Muscle of arm (tissue), 12 donors: ENCODE measurements around the gene SURF2. TPM values are rescaled to one million over a fixed set of nuclear protein-coding genes. Genes with fewer than 3 reads are reported as not detected.

ENCODE experiments used
- DNase-seq: peaks from one replicate; pipeline ENCODE4 v3.0.0-alpha.2; 2013
- polyA plus RNA-seq, 12 donors: library from polyadenylated mRNA; unstranded; fragments of 120-200 nt; gene quantifications; one replicate each; pipeline ENCODE4 v1.2.1, GENCODE V29; 2013; ENCODE audit not compliant: insufficient read length in 12 of 12

SURF2 gene
- polyA plus RNA-seq, 12 donors: 7.6 to 18.1 (median 11.1) TPM; not detected in 2

- DNase-seq: no peak
Observed at GRCh38 chr9:133397370-133397769, 41.0 kb downstream of the SURF2 start.

DNA sequence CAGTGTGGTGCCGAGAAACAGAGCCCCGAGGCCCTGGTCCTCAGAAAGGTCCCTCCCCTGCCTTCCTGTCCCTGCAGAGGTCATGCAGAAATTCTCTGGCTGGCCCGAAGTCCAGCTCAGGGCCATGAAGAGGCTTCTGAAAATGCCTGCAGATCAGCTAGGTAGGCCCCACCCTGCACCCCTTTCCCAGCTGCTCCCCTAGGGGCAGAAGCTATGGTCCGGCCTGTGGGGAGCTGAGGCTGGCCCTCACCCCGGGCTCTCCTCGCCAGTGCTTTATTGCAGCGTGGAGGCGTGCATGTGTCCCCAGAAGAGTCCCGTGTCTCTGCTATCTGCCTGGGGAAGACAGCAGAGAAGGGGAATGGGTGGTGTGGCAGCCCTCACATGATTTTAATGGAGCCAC, 41.5 kb downstream of the SURF2 start:
- no peak for DNase-seq

GRCh38 chr9:133400292-133400691, 43.9 kb downstream of the SURF2 start:
- no peak for DNase-seq

- DNase-seq: no peak
Observed at GRCh38 chr9:133401588-133401987, 45.2 kb downstream of the SURF2 start.

DNA sequence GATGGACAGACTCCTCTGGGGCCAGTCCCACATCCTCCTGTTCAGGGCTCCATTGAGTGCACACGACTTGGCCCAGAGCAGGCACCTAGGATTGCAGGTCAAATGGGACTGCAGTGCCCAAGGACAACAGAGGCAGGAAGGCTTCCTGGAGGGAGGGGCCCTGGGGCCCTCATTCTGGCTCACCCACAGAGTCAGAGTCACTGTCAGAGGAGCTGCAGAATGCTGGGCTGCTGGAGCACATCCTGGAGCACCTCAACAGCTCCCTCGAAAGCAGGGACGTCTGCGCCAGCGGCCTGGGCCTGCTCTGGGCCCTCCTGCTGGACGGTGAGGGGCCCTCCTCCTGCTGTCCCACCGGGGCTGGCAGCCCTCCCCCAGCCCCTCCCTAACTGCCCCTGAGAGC, 46.3 kb downstream of the SURF2 start:
- no peak for DNase-seq

DNA sequence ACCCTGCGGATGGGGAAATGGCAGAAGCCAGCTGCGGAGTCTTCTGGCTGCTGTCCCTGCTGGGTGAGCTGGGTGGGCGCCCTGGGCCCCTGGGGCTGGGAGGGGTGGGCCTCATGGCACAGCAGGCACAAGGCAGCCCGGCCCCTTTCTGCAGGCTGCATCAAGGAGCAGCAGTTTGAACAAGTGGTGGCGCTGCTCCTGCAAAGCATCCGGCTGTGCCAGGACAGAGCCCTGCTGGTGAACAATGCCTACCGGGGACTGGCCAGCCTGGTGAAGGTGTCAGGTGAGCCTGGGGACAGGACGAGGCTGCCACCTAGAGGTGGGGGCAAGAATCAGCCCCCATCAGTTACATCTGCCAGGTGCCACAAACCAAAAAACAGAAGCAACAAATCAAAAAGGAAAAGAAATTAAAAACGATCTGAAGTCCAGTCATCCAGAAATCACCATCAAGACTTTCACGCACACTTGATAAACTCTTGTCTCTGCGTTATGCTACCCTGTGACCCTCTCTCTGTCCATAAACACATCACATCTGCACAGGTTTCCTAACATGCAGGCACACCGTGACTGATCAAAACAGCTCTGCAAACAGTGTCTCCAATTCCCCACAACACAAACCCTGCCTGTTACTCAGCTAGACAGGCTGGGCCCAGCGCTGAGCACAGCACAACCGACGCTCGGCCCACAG, 47.6 kb downstream of the SURF2 start:
- DNase-seq: no peak

DNA sequence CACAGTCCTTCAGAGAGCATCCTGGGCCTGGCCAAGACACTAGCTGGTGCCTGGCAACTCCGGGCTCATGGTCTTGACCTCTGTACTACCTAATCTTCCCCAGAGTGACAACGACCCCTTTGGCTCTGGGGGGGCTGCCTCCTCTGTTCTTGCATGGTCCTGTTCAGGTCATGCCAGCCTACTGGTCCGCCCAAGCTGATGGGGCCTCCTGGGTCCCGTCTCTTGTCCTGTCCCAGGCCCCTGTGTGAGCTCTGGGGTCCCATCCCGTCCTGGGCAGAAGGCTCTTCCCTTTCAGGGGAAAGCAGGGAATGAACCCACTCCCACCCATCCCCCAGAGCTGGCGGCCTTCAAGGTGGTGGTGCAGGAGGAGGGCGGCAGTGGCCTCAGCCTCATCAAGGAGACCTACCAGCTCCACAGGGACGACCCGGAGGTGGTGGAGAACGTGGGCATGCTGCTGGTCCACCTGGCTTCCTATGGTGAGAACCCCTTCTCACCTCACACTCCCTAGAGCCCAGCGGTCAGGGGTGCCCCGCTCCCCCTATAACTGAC, 48.2 kb downstream of the SURF2 start:
- DNase-seq: no peak

GRCh38 chr9:133405508-133406438, 49.4 kb downstream of the SURF2 start:
- DNase-seq: peak; percentile 56

- peak; percentile 58 for DNase-seq
Observed at GRCh38 chr9:133406480-133407307, 50.3 kb downstream of the SURF2 start.

DNA sequence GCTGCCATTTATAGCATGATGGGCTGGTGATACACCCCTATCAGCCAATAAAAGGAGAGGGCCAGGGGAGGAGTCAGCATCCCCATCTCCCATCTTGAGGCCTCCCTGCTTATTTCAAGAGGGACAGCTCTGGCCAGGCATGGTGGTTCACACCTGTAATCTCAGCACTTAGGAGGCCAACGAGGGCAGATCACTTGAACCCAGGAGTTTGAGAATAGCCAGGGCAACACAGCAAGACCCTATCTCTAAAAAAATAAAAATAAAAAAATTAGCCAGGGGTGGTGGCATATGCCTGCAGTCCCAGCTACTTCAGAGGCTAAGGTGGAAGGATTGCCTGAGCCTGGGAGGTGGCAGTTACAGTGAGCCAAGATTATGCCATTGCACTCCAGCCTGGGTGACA, 51.7 kb downstream of the SURF2 start:
- DNase-seq: no peak

Other genes starting within 250 kb of the SURF2 start
- gene RALGDS, start 235.3 kb upstream of the SURF2 start, polyA plus RNA-seq: 10 to 100 TPM in 11 of 12 donors, not detected in 1; 41.7 to 77.0 (median 51.7) TPM
- gene GBGT1, start 192.6 kb upstream of the SURF2 start, polyA plus RNA-seq: 1 to 10 TPM in 10 of 12 donors, not detected in 2; 2.9 to 6.2 (median 3.5) TPM
- under 1 TPM in 1 of 12 donors, not detected in 11; 0.17 TPM for gene OBP2B, start 147.3 kb upstream of the SURF2 start, polyA plus RNA-seq
- 10 to 100 TPM in 1 of 12 donors, 1 to 10 TPM in 8, under 1 TPM in 2, not detected in 1; 0.57 to 28.3 (median 2.6) TPM for gene ABO, start 81.3 kb upstream of the SURF2 start, polyA plus RNA-seq
- 10 to 100 TPM in 11 of 12 donors, not detected in 1; 14.3 to 32.6 (median 18.6) TPM for gene SURF6, start 20.4 kb upstream of the SURF2 start, polyA plus RNA-seq
- 10 to 100 TPM in 11 of 12 donors, not detected in 1; 18.8 to 27.5 (median 21.7) TPM for gene MED22, start 8.4 kb upstream of the SURF2 start, polyA plus RNA-seq
- gene RPL7A, start 8.3 kb upstream of the SURF2 start, polyA plus RNA-seq: 1,000 to 10,000 TPM in 11 of 12 donors, not detected in 1; 2,000 to 2,688 (median 2,248) TPM
- gene SURF1, start 63 bp upstream of the SURF2 start, polyA plus RNA-seq: 10 to 100 TPM in 11 of 12 donors, not detected in 1; 17.6 to 37.0 (median 29.9) TPM
- gene SURF4, start 19.5 kb downstream of the SURF2 start, polyA plus RNA-seq: 100 to 1,000 TPM in 6 of 12 donors, 10 to 100 TPM in 5, not detected in 1; 87.0 to 138 (median 100) TPM
- 1 to 10 TPM in 8 of 12 donors, under 1 TPM in 2, not detected in 2; 0.82 to 3.0 (median 1.8) TPM for gene STKLD1, start 19.8 kb downstream of the SURF2 start, polyA plus RNA-seq
- 10 to 100 TPM in 11 of 12 donors, not detected in 1; 26.6 to 54.5 (median 30.4) TPM for gene REXO4, start 61.5 kb downstream of the SURF2 start, polyA plus RNA-seq
- gene ADAMTS13, start 65.8 kb downstream of the SURF2 start, polyA plus RNA-seq: 1 to 10 TPM in 11 of 12 donors, not detected in 1; 4.2 to 8.4 (median 5.5) TPM
- 10 to 100 TPM in 11 of 12 donors, not detected in 1; 10.4 to 22.4 (median 13.1) TPM for gene CACFD1, start 103.4 kb downstream of the SURF2 start, polyA plus RNA-seq
- gene SLC2A6, start 122.5 kb downstream of the SURF2 start, polyA plus RNA-seq: 1 to 10 TPM in 7 of 12 donors, under 1 TPM in 3, not detected in 2; 0.87 to 1.6 (median 1.1) TPM
- gene MYMK, start 168.4 kb downstream of the SURF2 start, polyA plus RNA-seq: 10 to 100 TPM in 11 of 12 donors, not detected in 1; 18.1 to 68.0 (median 49.3) TPM
- 1 to 10 TPM in 10 of 12 donors, not detected in 2; 2.3 to 4.6 (median 2.6) TPM for gene ADAMTSL2, start 178.2 kb downstream of the SURF2 start, polyA plus RNA-seq